HG02840 (cell line): ENCODE results near the gene CD46.

Experiments used
- ATAC-seq: cut with Tn5 transposase; IDR thresholded peaks from one replicate; pipeline ENCODE4 v1.9.1; 2021; ENCODE audit warnings: mild to moderate bottlenecking, moderate library complexity, moderate number of reproducible peaks; ENCODE audit not compliant: unreplicated experiment, low FRiP score

The CD46 gene

DNA sequence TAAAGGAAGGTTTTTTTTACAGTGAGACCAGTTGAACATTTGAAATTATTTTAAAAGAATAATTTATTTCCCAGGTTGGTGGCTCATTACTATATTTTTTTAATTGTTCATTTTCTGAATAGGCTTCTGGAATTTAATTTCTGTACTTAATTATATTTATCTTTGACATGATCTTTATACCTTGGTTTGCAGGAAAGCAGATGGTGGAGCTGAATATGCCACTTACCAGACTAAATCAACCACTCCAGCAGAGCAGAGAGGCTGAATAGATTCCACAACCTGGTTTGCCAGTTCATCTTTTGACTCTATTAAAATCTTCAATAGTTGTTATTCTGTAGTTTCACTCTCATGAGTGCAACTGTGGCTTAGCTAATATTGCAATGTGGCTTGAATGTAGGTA is 41.5 kb downstream of the CD46 start:
- ATAC-seq: no peak

DNA sequence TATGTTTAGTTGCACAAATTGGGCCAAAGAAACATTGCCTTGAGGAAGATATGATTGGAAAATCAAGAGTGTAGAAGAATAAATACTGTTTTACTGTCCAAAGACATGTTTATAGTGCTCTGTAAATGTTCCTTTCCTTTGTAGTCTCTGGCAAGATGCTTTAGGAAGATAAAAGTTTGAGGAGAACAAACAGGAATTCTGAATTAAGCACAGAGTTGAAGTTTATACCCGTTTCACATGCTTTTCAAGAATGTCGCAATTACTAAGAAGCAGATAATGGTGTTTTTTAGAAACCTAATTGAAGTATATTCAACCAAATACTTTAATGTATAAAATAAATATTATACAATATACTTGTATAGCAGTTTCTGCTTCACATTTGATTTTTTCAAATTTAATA is 43.0 kb downstream of the CD46 start:
- ATAC-seq: no peak

DNA sequence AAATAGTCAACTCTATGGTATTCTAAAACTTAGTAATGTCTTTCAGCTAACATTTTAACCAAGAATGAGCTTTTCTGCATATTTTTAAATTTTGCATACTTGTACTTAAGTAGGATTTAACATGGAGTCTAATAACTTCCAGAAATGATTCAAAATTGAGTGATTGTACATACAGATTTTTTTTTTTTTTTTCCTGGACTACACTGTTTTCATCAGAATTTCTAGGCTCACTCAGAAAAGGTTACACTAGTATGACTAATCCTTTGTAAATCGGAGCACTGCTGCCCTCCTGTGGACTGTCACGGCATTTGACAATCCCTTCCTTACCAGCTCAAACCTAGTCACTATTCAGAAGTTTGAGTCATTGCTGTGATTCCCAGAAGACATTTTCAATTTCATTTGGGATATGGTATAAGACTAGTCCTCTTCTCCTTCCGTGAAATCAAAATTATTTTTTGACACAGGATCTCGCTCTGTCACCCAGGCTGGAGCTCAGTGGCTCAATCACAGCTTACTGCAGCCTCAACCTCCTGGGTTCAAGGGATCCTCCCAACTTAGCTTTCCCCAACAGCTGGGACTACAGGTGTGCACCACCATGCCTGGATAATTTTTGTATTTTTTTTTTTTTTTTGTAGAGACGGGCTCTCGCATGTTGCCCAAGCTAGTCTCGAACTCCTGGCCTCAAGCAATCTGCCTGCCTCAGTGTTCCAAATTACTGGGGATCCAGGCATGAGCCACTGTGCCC is 45.5 kb downstream of the CD46 start:
- no peak for ATAC-seq

DNA sequence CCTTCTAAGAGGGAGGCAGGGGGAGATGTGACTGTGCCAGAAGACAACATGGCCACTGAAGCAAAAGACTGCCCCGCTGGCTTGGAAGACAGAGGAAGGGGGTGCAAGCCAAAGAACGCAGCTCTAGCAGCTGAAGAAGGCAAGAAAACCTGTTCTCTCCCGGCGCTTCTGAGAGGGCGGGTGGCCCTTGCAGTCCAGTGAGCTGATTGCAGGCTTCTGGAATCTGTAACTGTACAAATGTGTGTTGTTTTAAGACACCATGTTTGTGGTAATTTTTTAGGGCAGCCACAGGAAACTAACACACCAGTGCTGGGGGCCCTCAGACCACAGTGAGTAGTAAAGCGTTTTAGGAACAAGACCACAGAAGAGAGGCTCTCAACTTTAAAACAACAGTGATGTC is 47.0 kb downstream of the CD46 start:
- ATAC-seq: no peak

- no peak for ATAC-seq
Measured at GRCh38 chr1:207799989-207800648, 48.3 kb downstream of the CD46 start.

GRCh38 chr1:207801819-207802218 is 50.0 kb downstream of the CD46 start:
- ATAC-seq: no peak

DNA sequence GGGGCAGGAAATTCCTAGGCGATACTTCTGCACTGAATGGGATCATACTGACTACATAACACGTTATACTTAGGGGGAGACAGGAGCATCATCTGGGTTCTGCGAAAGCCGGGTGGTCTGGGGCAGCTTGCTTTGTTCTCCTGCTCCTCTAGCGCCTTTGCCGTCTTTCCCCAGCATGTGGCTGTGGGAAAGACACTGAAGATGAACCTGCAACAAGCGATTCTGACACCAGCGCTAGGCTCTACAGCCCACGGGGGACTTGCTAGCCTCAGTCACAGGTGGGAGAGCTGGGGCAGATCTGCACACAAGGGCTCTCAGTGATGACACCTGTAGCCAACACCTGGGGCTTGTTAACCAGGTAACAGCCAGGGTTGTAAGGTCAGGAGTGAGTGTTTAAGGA is 51.8 kb downstream of the CD46 start:
- ATAC-seq: no peak

- no peak for ATAC-seq
Measured at GRCh38 chr1:207804721-207805468, 53.0 kb downstream of the CD46 start.

DNA sequence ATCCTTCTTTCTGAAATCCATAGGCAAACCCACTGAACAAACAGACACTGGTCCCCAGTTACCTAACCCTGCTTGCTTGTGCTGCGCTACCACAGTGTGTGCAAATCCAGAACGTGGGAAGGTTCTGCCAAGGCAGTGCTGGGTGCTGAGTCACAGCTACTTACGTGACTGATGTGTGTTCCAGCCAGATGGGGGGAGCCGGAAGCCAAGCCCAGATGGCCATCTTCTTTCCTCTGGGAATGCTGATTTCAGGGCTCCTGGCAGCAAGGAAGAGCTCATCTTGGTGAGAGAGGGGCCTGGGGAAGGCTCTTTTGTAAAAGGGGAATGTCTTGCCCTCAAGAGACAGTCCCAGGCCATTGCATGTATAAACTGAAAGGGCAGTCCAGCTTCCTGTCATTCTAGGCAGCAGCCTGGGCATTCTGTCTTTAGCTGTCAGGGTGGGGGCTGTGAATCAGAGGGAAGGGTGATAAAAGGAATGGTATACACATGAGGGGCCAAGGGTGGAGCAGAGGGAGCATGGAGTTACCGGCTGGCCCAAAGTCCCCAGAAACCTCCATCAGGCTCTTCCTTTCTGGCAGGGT is 54.1 kb downstream of the CD46 start:
- no peak for ATAC-seq

GRCh38 chr1:207806531-207807325 is 54.9 kb downstream of the CD46 start:
- ATAC-seq: no peak

DNA sequence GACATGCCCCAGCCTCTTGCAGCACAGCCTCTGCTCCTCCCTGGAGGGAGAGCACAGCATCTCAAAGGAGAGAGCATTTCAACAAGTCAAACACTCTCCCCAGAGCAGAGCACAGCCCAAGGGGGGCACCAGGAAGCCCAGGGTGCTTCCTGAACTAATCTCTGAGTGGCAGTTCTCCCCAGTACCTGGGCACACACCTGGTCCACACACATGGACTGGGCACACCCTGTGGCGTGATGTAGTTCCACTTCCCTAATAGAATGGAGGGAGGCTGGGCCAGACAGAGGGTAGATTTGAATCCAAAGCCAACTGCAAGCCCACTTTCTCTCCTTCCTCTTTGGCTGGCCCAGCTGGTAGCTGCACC is 55.5 kb downstream of the CD46 start:
- ATAC-seq: no peak

DNA sequence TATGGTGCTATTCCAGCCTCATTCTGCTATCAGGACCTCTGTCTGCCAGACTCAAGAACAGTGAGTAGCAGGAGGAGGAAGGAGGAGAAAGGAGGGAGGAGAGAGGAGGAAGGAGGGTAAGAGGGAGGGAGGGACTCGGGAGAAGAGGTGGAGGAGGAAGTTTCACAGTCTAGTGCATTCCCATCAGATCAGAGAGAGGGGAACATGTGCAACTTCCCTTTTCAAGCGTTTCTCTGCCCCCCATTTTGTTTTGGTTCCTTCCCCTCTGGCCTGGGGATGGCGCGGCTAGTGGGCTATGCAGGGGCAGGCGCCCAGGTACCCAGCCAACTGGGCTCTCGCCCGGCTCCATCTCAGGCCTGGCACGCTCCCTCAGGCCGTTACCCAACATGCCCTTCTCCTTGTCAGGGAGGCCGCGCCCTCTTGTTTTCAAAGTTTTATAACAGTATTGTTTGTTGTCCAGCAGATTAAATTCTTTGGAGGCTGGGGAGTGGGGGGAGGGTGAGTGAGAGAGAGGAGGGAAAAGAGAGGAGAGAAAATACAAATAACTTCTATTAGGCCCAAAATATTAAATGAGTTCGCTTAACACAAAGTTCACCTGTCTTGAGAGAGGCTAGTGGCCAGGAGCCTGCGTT is 56.0 kb downstream of the CD46 start:
- ATAC-seq: no peak

- no peak for ATAC-seq
Measured at GRCh38 chr1:207808322-207808705, 56.5 kb downstream of the CD46 start.

- no peak for ATAC-seq
Measured at GRCh38 chr1:207808911-207809555, 57.2 kb downstream of the CD46 start.

DNA sequence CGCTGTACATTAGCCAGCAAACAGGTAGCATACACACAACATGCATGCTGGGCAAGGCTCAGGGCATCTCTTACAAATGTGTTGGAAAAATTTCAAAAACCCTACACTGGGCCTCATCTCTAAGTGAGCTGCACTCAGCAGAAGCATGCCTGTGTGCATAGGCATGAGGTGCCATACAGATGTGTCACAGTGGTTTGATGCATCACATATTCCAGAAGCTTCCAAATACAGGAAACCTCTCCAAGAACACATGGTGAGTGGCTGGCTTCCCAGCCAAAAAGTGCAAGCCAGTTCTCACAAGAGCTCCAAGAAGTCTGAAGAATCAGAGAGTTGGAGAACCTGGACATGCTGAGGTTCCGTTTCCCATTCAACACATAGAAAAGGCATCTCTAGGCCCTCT is 58.3 kb downstream of the CD46 start:
- ATAC-seq: no peak

- ATAC-seq: no peak
Measured at GRCh38 chr1:207810606-207811295, 58.9 kb downstream of the CD46 start.

DNA sequence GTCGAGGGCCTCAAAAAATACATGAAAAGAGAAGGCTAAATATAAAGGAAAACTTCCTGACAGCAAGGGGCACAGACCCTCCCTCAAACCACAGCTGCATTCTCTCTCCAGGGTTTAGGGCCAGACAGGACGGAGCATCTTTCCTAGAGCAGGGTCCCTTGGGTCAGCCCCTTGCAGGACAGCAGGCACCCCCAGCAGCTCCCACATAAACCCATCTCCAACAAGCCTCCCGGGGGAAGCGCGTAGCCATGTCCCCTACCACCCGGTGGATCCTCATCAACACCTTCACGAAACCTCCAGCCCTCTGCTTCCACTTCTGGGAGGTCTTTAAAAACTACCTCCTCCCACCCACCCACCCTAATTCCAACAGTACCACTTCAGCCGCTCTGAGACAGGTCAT is 59.5 kb downstream of the CD46 start:
- ATAC-seq: no peak

DNA sequence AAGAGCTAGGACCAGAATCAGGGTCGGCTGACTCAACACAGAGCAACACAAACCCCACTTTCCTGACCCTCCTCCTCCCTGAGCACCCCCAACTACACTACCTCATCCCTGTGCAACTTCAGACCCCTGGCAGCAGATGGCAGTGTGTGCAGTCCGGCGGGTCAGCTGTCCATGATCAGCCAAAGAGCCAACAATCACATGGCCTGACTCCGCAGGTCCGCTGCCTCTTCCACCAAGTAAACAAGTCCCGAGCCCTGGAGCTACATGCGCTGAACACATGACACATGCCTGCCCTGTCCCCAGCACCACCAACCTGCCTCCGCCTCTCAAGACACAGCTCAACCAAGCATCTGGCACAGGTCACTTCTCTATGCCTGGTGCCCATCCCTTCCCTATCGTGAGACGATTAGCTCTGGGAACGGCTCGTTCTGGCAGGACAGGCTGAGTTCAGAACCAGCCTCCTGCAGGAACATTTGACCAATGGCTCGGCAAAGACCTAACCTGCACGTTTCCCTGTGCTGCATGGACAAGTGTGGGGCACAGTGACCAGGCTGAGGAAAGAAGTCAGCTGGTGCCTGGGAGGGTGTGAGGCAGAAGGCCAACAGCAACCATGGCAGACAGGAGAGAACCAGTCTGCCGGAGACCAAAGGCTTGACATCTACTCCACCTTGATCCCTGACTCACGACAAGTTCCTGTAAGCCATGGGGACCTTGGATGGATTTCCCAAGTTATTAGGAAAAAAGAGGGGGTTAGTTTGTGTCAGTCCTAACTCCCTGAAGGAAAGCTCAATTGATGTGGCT is 60.3 kb downstream of the CD46 start:
- ATAC-seq: no peak
